Gastrocnemius medialis (tissue), 4 donors: ENCODE results near the gene DPH2. TPM values are rescaled to one million over a fixed set of nuclear protein-coding genes. Genes with fewer than 3 reads are reported as not detected.

Experiments
- ATAC-seq, 2 donors: fragments of 150-250 bp; one replicate each; pipeline ENCODE4 v1.9.1; 2016
- DNase-seq, 2 donors: peaks; one replicate each; pipeline ENCODE4 v3.0.0-alpha.2; 2019
- H3K27ac ChIP-seq, 4 donors: fragments of 200-600 bp; sonication (generic); 1 replicate in 1 of 4; 2 replicates in 3 of 4; pipeline ENCODE4 v1.5.1; 2016 to 2018; ENCODE audit warnings: mild to moderate bottlenecking in 2 of 4, moderate library complexity in 1 of 4
- H3K27me3 ChIP-seq, 3 donors: fragments of 200-600 bp; sonication (generic) in 2 of 3; 1 replicate in 1 of 3; 2 replicates in 2 of 3; pipeline versions ENCODE4 v1.5.1 to v1.6.0; 2016 to 2019; ENCODE audit warnings: mild to moderate bottlenecking in 1 of 3, moderate library complexity in 1 of 3
- H3K36me3 ChIP-seq, 2 donors: fragments of 200-600 bp; sonication (generic) in 1 of 2; one replicate each; pipeline ENCODE4 v1.5.1; 2017 to 2018
- H3K4me1 ChIP-seq, 2 donors: fragments of 200-600 bp; sonication (generic) in 1 of 2; one replicate each; pipeline ENCODE4 v1.5.1; 2016 to 2017; ENCODE audit warnings: mild to moderate bottlenecking in 2 of 2
- H3K4me3 ChIP-seq, 4 donors: fragments of 200-600 bp; sonication (generic) in 3 of 4; 1 replicate in 1 of 4; 2 replicates in 3 of 4; pipeline ENCODE4 v1.5.1; 2016 to 2019; ENCODE audit warnings: mild to moderate bottlenecking in 2 of 4
- H3K9me3 ChIP-seq, 3 donors: fragments of 200-600 bp; sonication (generic) in 2 of 3; 1 replicate in 1 of 3; 2 replicates in 2 of 3; pipeline ENCODE4 v1.5.1; 2016 to 2019
- CTCF ChIP-seq, 5 experiments: fragments of 450-650 bp in 3 of 5; fragments of 200-600 bp in 2 of 5; sonication (generic) in 2 of 5; IDR thresholded peaks in 4 of 5; conservative IDR thresholded peaks in 1 of 5; 1 replicate in 4 of 5; 2 replicates in 1 of 5; pipeline ENCODE4 v1.5.1; 2016 to 2019; ENCODE audit warnings: antibody characterized with exemption in 5 of 5, mild to moderate bottlenecking in 3 of 5, moderate library complexity in 3 of 5
- POLR2A ChIP-seq, 2 donors: fragments of 450-650 bp; IDR thresholded peaks; one replicate each; pipeline ENCODE4 v1.6.1; 2017; ENCODE audit warnings: antibody characterized with exemption in 2 of 2, mild to moderate bottlenecking in 2 of 2, moderate library complexity in 2 of 2
- in situ Hi-C, 4 donors: fragments of 200-750 bp; cut with MboI; loops; one replicate each; pipeline versions ENCODE4 v1.15.0 to v1.8.0; 2017; ENCODE audit warnings: low sequenced_read_pairs in 4 of 4
- intact Hi-C: fragments of 100-400 bp; cut with DNase I; formaldehyde crosslinking; loops from one replicate; pipeline ENCODE4 v1.15.1; 2023; ENCODE audit warnings: low total_unique reads
- total RNA-seq, 4 donors: library from RNA; depleted of rRNA; stranded (reverse); fragments of >200 nt; gene quantifications; one replicate each; pipeline versions ENCODE4 v1.1.0 to v1.2.3, GENCODE V29; 2016

The DPH2 gene
- total RNA-seq, 4 donors from 2014 or later, result 53.1 to 68.3 (median 55.3) TPM

DNA sequence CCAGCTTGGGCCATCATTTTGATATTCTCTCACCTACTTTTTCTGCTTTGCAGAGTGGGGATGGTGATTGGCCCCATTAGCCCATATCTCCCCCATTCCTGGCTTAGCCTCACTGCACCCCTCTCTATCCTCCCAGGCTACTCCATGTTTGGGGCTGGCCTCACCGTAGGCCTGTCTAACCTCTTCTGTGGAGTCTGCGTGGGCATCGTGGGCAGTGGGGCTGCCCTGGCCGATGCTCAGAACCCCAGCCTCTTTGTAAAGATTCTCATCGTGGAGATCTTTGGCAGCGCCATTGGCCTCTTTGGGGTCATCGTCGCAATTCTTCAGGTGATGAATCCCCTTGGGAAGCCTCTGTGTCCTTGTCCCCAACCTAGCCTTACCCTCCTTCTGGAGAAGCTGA lies 7.1 kb downstream of the DPH2 start:
- in situ Hi-C loops, result no loop called here

GRCh38 chr1:43977376-43978263 lies 7.8 kb downstream of the DPH2 start:
- intact Hi-C loops, result loop anchor here (10.0 kb wide), 1 partner anchor 377 kb away; the partner anchor contains the start of gene ERI3
- H3K36me3 ChIP-seq, result peaks cover 0 to 24% of the 10 kb centered on the region in 2 donors
- in situ Hi-C loops, result no loop called here
- no peaks in the 10 kb centered on the region for H3K9me3 ChIP-seq
- no peak overlapping the region for H3K4me3 ChIP-seq
- peaks cover 34 to 53% of the 10 kb centered on the region in 2 donors for H3K4me1 ChIP-seq
- TF ChIP-seq CTCF (IDR thresholded peaks at IDR 0.05 in 4 of 5, conservative IDR thresholded peaks at IDR 0.05 in 1 of 5) (no peak), POLR2A (IDR thresholded peaks at IDR 0.05) (no peak)
- ATAC-seq (no peak), DNase-seq (no peak)
- H3K27me3 ChIP-seq, result no peaks in the 10 kb centered on the region
- H3K27ac ChIP-seq, result peak overlapping the region in 1 of 4 donors; percentile 79

More for the DNA sequence above, 7.1 kb downstream of the DPH2 start:
- intact Hi-C loops, result loop anchor here (10.0 kb wide), 1 partner anchor 378 kb away; the partner anchor contains the start of gene ERI3
- TF ChIP-seq CTCF (IDR thresholded peaks at IDR 0.05 in 4 of 5, conservative IDR thresholded peaks at IDR 0.05 in 1 of 5), result no peak
- no peak for TF ChIP-seq POLR2A (IDR thresholded peaks at IDR 0.05)
- H3K4me1 ChIP-seq, result peaks cover 34 to 57% of the 10 kb centered on the region in 2 donors
- ATAC-seq (no peak), DNase-seq (no peak)
- H3K9me3 ChIP-seq, result no peaks in the 10 kb centered on the region
- peak overlapping the region in 1 of 4 donors; percentile 79 for H3K27ac ChIP-seq
- H3K27me3 ChIP-seq, result no peaks in the 10 kb centered on the region
- no peak overlapping the region for H3K4me3 ChIP-seq
- peaks cover 0 to 31% of the 10 kb centered on the region in 2 donors for H3K36me3 ChIP-seq

DNA sequence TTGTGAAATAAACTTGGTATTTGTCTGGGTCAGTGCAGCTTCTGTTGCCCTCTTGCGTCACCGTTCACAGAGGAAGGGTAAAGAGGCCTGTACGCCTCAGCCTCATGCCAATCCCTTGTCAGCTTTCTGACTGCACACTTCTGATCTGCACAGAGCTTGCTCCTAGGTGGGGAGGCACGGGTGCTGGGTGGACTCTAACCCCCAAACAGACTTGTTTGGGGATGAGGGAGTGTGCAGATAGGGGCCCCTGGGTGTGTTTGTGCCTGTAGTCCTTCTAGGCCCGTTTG lies 8.4 kb downstream of the DPH2 start:
- no peaks in the 10 kb centered on the region for H3K9me3 ChIP-seq
- intact Hi-C loops, result loop anchor here (10.0 kb wide), 1 partner anchor 377 kb away; the partner anchor contains the start of gene ERI3
- peaks cover 0 to 20% of the 10 kb centered on the region in 2 donors for H3K36me3 ChIP-seq
- TF ChIP-seq CTCF (IDR thresholded peaks at IDR 0.05 in 4 of 5, conservative IDR thresholded peaks at IDR 0.05 in 1 of 5), result no peak
- no peak for TF ChIP-seq POLR2A (IDR thresholded peaks at IDR 0.05)
- in situ Hi-C loops, result no loop called here
- H3K4me3 ChIP-seq, result peak overlapping the region in 1 of 4 donors; percentile 65
- no peak for ATAC-seq
- H3K27me3 ChIP-seq, result no peaks in the 10 kb centered on the region
- DNase-seq, result no peak
- peaks cover 34 to 47% of the 10 kb centered on the region in 2 donors for H3K4me1 ChIP-seq
- peak overlapping the region in 1 of 4 donors; percentile 79 for H3K27ac ChIP-seq

- Histone ChIP-seq H3K4me1 (peaks cover 30 to 42% of the 10 kb centered on the region in 2 donors), H3K27me3 (no peaks in the 10 kb centered on the region), H3K9me3 (no peaks in the 10 kb centered on the region), H3K4me3 (peak within 1 kb of the TSS; percentile 63 to 92 (median 68)), H3K27ac (peak within 1 kb of the TSS; percentile 64 to 79 (median 72)), H3K36me3 (peaks cover 0 to 20% of the 10 kb centered on the region in 2 donors)
- TF ChIP-seq CTCF (IDR thresholded peaks at IDR 0.05 in 4 of 5, conservative IDR thresholded peaks at IDR 0.05 in 1 of 5), result no peak
- TF ChIP-seq POLR2A (IDR thresholded peaks at IDR 0.05), result peak in 1 of 2 donors; percentile 7
- no peak for DNase-seq
- in situ Hi-C loops (no loop called here), intact Hi-C loops (loop anchor here (10.0 kb wide), 1 partner anchor 376 kb away; the partner anchor contains the start of gene ERI3)
- ATAC-seq, result peak; percentile 7 to 21
Observed at GRCh38 chr1:43978551-43979260, 8.9 kb downstream of the DPH2 start, which contains the start of gene B4GALT2. Gene B4GALT2, plus strand, starts transcription at chr1:43979210. Its CDS starts 1,951 bp downstream, at chr1:43981161.
